SKM-1 treated with dmso at 0.1 percent for 144 hours (cell line): Measurements from ENCODE around the gene NGEF.
"Not testable (repeated sequence)": the region's sequence is repeated elsewhere in the genome, so short reads cannot be mapped to it uniquely, and the experiment has no call there.

Source experiments
- DNase-seq: peaks from one replicate; lab custom pipeline; 2025; ENCODE audit not compliant: unreplicated experiment; lab: John Stamatoyannopoulos, UW

NGEF gene

DNA sequence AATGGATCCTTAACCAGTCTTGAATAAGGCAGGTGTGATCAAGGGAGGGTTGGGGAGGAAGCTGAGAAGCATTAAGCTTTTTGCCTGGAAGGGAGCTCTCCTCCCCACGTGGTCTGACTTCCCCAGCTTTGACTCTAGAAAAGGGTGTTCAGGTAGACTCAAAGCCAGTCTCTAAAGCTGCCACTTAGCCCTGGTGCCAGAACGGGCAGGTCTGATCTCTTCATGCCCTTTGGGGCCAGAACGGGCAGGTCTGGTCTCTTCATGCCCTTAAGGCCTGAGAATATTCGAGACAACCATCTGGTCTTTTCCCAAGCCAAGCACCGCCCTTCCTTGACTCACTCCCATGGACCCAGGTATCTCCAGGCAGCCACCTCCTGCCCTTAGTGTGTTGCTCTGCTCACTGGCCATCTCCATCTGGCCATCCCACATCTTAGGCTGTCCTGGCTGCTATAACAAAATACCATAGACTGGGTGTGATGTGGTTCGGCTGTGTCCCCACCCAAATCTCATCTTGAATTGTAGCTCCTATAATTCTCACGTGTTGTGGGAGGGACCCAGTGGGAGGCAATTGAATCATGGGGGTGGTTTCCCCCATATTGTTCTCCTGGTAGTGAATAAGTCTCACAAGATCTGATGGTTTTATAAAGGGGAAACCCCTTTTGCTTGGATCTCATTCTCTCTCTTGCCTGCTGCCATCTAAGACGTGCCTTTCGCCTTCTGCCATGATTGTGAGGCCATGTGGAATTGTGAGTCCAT lies 83.6 kb downstream of the NGEF start:
- no peak for DNase-seq

GRCh38 chr2:232928551-232929302 lies 84.3 kb downstream of the NGEF start:
- DNase-seq, result no peak

DNA sequence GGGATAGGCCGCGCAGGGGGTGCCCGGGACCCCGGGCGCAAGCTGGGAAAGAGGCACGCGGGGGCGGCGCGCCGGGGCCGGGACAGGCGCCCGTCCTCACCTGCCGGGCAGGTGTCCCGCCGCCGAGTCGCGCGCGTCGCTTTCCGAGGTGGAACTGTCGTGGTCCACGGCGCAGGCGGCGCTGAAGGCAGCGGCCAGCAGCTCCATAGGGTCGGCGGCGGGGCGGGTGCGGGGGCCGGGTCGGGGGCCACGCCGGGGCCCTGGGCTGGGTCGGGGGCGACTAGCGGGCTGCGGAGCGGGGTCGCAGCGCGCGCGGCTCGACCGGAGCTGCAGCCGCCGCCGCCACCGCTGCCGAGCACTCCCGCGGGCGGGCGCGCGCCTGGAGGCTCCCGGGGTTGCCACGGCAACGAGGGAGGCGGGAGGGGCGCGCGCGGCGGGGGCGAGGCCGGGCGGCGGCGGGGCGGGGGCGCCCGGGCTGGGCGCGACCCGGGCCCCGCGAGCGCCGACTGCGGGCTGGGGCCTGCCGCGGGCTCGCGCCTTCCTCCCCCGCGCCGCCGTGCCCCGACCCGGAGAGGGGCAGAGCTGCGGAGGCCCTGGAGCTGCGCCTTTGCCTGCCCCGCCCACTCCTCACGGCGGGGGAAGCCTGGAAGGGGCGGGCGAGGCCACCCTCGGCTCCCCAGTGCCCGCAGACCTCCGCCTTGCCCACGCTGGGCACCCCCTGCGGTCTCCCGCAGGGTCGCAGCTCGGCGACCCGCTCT lies 85.1 kb downstream of the NGEF start:
- DNase-seq, result no peak

- no peak for DNase-seq
These were observed 85.8 kb downstream of the NGEF start for GRCh38 chr2:232927032-232927792.

- no peak for DNase-seq
These were observed 86.6 kb downstream of the NGEF start for GRCh38 chr2:232926431-232926939.

DNA sequence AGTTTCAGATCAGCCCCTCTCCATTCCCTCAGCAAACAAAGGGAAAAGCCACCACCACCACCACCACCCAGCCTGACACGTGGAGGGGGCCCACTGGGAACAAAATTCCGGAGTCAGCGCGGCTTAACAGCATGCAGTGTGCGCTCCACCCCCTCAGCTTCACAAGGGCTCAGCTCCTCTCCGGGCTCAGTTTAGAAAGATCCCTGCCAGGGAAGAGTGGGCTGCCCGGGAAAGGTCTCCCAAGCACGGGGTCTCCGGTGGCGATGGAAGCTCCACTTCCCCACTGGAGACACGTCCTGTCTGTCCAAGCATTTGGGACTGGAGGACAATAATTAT lies 87.3 kb downstream of the NGEF start:
- no peak for DNase-seq

GRCh38 chr2:232925153-232925820 lies 87.8 kb downstream of the NGEF start:
- no peak for DNase-seq

GRCh38 chr2:232924433-232924832 lies 88.6 kb downstream of the NGEF start:
- no peak for DNase-seq

DNA sequence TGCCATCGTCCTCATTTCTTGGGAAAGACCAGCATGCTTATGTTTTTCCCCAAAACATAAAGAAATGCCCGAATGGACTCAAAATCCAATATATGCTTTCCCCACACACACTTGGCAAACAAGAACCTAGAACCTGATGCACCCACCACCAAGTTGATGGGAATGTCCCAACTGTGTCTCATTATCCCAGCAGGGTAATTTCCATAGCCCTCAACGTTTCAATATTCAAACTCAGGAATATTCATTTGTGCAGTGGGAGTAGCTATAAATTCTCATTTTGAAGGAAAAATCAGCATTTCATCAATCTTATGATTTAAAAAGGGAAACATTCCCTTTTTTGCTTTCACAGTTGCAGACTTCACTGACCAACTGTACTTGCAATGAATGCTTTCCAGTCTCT lies 92.3 kb downstream of the NGEF start:
- DNase-seq, result no peak

- no peak for DNase-seq
These were observed 93.0 kb downstream of the NGEF start for GRCh38 chr2:232920055-232920454.

DNA sequence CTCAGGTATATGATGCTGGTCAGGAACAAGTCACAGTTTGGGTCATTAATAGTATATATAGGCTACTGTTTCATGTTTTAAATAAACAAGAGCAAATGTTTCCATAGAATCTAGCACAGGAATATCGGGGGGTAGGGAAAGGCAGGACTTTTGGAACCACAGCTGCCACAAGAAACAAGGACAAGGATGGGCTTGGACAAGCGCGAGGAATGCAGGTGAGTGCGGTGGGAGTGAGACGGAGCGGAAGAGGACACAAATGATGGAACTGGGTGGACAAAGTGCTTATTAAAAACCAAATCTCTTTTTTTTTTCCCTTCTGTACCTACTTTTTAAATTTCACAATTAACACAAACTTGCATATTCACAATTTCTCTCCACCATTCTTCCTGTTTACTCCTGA lies 93.9 kb downstream of the NGEF start:
- DNase-seq, result no peak

DNA sequence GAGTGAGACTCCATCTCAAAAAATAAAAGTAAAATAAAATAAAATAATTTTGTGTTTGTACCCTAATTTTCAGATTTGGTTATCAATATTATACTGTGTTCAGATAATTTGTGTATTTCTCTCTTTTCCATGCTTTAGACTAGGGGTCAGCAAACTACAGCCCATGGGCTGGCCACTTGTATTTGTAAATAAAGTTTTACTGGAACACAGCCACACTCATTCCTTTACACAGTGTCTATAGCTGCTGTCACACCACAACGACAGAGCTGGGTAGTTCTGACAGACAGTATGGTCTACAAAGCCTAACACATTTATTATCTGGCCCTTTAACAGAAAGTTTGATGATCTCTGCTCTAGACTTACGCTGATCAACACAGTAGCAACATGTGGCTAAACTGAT lies 99.2 kb downstream of the NGEF start:
- no peak for DNase-seq

GRCh38 chr2:232911712-232912277 lies 101.3 kb downstream of the NGEF start:
- DNase-seq, result no peak

DNA sequence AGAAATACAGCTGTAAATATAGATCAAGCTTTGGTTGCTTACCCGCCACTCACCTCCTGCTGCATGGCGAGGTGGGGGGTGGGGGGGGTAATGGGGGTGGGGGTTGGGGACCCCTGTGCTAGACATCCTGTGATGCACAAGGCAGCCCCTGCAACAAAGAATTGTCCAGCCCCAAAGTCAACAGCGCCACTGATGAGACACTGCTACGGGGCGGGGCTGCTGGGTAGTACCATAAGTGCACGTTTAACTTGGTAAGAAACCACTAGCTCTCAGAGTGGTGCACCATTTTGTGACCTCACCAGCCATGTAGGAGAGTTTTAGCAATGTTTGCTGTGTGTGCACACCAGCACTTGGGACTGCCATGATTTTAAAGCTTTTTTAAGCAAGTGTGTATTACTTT lies 102.7 kb downstream of the NGEF start:
- no peak for DNase-seq

- no peak for DNase-seq
These were observed 104.4 kb downstream of the NGEF start for GRCh38 chr2:232908695-232909094.

GRCh38 chr2:232907718-232908085 lies 105.4 kb downstream of the NGEF start:
- DNase-seq, result not testable (repeated sequence)

GRCh38 chr2:232906867-232907717 lies 106.0 kb downstream of the NGEF start:
- not testable (repeated sequence) for DNase-seq

DNA sequence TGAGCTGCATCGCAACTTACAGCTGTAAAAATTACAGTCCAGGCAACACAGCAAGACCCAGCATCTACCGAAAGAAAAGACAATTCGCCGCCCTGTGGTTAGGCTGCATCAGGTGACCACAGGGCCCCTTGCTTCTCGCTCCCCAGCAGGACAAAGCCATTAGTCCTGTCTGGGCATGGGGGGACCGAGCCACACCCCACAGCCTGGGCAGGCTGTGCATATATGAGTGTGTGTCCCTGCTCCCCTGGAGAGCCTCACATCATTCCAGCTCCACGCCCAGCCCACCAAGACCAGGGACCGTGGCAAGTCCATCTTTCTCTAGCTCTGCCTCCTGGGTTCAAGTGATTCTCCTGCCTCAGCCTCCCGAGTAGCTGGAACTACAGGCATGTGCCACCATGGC lies 109.1 kb downstream of the NGEF start:
- no peak for DNase-seq
